ENCODE results near the gene RALGDS.

RALGDS gene

GRCh38 chr9:133121915-133122550, 993 bp upstream of the RALGDS start:
- Histone ChIP-seq H3K27ac (peak overlapping the region; percentile 68), H3K4me3 (ENCODE audit: low read depth, low read length) (no peak overlapping the region)
- no peak for DNase-seq

GRCh38 chr9:133120501-133121197, 391 bp downstream of the RALGDS start:
- TF ChIP-seq CTCF (IDR thresholded peaks at IDR 0.05; ENCODE audit: low read depth, low read length) = no peak
- Histone ChIP-seq H3K4me3 (ENCODE audit: low read depth, low read length) (peak overlapping the region; percentile 51), H3K36me3 (peaks cover 3% of the 10 kb centered on the region; the same call in 1 of the 2 replicates), H3K27ac (peak overlapping the region; percentile 84), H3K27me3 (ENCODE audit: insufficient read depth, low read depth, severe bottlenecking) (no peaks in the 10 kb centered on the region), H3K9me3 (ENCODE audit: severe bottlenecking) (no peaks in the 10 kb centered on the region)
- DNase-seq = peak; percentile 45

More at GRCh38 chr9:133121915-133122550, 993 bp upstream of the RALGDS start:
- Histone ChIP-seq H3K27me3 (ENCODE audit: insufficient read depth, low read depth, severe bottlenecking) (no peaks in the 10 kb centered on the region), H3K36me3 (peaks cover 3% of the 10 kb centered on the region; the same call in 1 of the 2 replicates), H3K9me3 (ENCODE audit: severe bottlenecking) (no peaks in the 10 kb centered on the region)
- no peak for TF ChIP-seq CTCF (IDR thresholded peaks at IDR 0.05; ENCODE audit: low read depth, low read length)

GRCh38 chr9:133119846-133120500, 1.1 kb downstream of the RALGDS start:
- Histone ChIP-seq H3K36me3 (peaks cover 3% of the 10 kb centered on the region; the same call in 1 of the 2 replicates), H3K27me3 (ENCODE audit: insufficient read depth, low read depth, severe bottlenecking) (no peaks in the 10 kb centered on the region), H3K4me3 (ENCODE audit: low read depth, low read length) (peak overlapping the region; percentile 51), H3K9me3 (ENCODE audit: severe bottlenecking) (no peaks in the 10 kb centered on the region), H3K27ac (peak overlapping the region; percentile 84)
- no peak for TF ChIP-seq CTCF (IDR thresholded peaks at IDR 0.05; ENCODE audit: low read depth, low read length)
- DNase-seq = peak; percentile 67

GRCh38 chr9:133119103-133119845, 1.8 kb downstream of the RALGDS start:
- Histone ChIP-seq H3K36me3 (peaks cover 3% of the 10 kb centered on the region; the same call in 1 of the 2 replicates), H3K4me3 (ENCODE audit: low read depth, low read length) (peak overlapping the region; percentile 51), H3K9me3 (ENCODE audit: severe bottlenecking) (no peaks in the 10 kb centered on the region), H3K27me3 (ENCODE audit: insufficient read depth, low read depth, severe bottlenecking) (no peaks in the 10 kb centered on the region), H3K27ac (peak overlapping the region; percentile 63)
- TF ChIP-seq CTCF (IDR thresholded peaks at IDR 0.05; ENCODE audit: low read depth, low read length) = no peak
- peak; percentile 60 for DNase-seq

GRCh38 chr9:133118568-133118967, 2.5 kb downstream of the RALGDS start:
- Histone ChIP-seq H3K27me3 (ENCODE audit: insufficient read depth, low read depth, severe bottlenecking) (no peaks in the 10 kb centered on the region), H3K4me3 (ENCODE audit: low read depth, low read length) (no peak overlapping the region), H3K27ac (no peak overlapping the region), H3K36me3 (peaks cover 3% of the 10 kb centered on the region; the same call in 1 of the 2 replicates), H3K9me3 (ENCODE audit: severe bottlenecking) (no peaks in the 10 kb centered on the region)
- TF ChIP-seq CTCF (IDR thresholded peaks at IDR 0.05; ENCODE audit: low read depth, low read length) = no peak
- no peak for DNase-seq
